Parathyroid adenoma (tissue), 2 donors: ENCODE data around the gene GPC6.

Source experiments
- H2AFZ ChIP-seq: fragments of 300-600 bp; sonication (generic); one replicate; pipeline ENCODE4 v1.7.0; 2017; ENCODE audit warnings: antibody characterized with exemption, mild to moderate bottlenecking
- H3K27ac ChIP-seq: fragments of 300-600 bp; sonication (generic); one replicate; pipeline ENCODE4 v1.7.0; 2017
- H3K27me3 ChIP-seq: fragments of 300-600 bp; sonication (generic); one replicate; pipeline ENCODE4 v1.7.0; 2017; ENCODE audit warnings: low read length; ENCODE audit not compliant: control insufficient read depth, insufficient read depth
- H3K36me3 ChIP-seq: fragments of 300-600 bp; sonication (generic); one replicate; pipeline ENCODE4 v1.7.0; 2017; ENCODE audit warnings: low read length; ENCODE audit not compliant: control insufficient read depth, insufficient read depth
- H3K4me1 ChIP-seq: fragments of 300-600 bp; sonication (generic); one replicate; pipeline ENCODE4 v1.7.0; 2017; ENCODE audit warnings: control low read depth
- H3K4me2 ChIP-seq: fragments of 300-600 bp; sonication (generic); one replicate; pipeline ENCODE4 v1.7.0; 2017; ENCODE audit warnings: low read length
- H3K4me3 ChIP-seq: fragments of 300-600 bp; sonication (generic); one replicate; pipeline ENCODE4 v1.7.0; 2017; ENCODE audit warnings: low read depth, low read length
- H3K79me2 ChIP-seq: fragments of 300-600 bp; sonication (generic); one replicate; pipeline ENCODE4 v1.7.0; 2017; ENCODE audit warnings: control low read depth
- H3K9ac ChIP-seq: fragments of 300-600 bp; sonication (generic); one replicate; pipeline ENCODE4 v1.7.0; 2017; ENCODE audit warnings: mild to moderate bottlenecking
- H3K9me3 ChIP-seq: fragments of 300-600 bp; sonication (generic); one replicate; pipeline ENCODE4 v1.7.0; 2017; ENCODE audit warnings: low read length; ENCODE audit not compliant: control insufficient read depth
- TF ChIP-seq, protein P1 (sequence below): fragments of 300-600 bp; sonication (generic); IDR thresholded peaks from one replicate; pipeline ENCODE4 v1.7.0; 2017; ENCODE audit warnings: antibody characterized with exemption, mild to moderate bottlenecking
- donor health status: primary hyperparathyroidism.

GPC6 gene

GRCh38 chr13:94415500-94416237, 1189.1 kb downstream of the GPC6 start:
- Histone ChIP-seq H3K4me1 (no peaks in the 10 kb centered on the region), H3K79me2 (no peaks in the 10 kb centered on the region), H3K9me3 (no peaks in the 10 kb centered on the region), H3K4me2 (no peak overlapping the region), H3K27ac (no peak overlapping the region), H2AFZ (no peak overlapping the region), H3K36me3 (no peaks in the 10 kb centered on the region), H3K4me3 (no peak overlapping the region), H3K27me3 (no peaks in the 10 kb centered on the region), H3K9ac (no peak overlapping the region)
- TF ChIP-seq, protein P1, sequence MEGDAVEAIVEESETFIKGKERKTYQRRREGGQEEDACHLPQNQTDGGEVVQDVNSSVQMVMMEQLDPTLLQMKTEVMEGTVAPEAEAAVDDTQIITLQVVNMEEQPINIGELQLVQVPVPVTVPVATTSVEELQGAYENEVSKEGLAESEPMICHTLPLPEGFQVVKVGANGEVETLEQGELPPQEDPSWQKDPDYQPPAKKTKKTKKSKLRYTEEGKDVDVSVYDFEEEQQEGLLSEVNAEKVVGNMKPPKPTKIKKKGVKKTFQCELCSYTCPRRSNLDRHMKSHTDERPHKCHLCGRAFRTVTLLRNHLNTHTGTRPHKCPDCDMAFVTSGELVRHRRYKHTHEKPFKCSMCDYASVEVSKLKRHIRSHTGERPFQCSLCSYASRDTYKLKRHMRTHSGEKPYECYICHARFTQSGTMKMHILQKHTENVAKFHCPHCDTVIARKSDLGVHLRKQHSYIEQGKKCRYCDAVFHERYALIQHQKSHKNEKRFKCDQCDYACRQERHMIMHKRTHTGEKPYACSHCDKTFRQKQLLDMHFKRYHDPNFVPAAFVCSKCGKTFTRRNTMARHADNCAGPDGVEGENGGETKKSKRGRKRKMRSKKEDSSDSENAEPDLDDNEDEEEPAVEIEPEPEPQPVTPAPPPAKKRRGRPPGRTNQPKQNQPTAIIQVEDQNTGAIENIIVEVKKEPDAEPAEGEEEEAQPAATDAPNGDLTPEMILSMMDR = no peak

GRCh38 chr13:94416454-94417080, 1190.0 kb downstream of the GPC6 start:
- no peak overlapping the region for H3K4me2 ChIP-seq
- H3K79me2 ChIP-seq = no peaks in the 10 kb centered on the region
- H3K9ac ChIP-seq = no peak overlapping the region
- TF ChIP-seq, protein P1 = no peak
- H3K27me3 ChIP-seq = no peaks in the 10 kb centered on the region
- H2AFZ ChIP-seq = no peak overlapping the region
- H3K4me3 ChIP-seq = no peak overlapping the region
- no peaks in the 10 kb centered on the region for H3K36me3 ChIP-seq
- H3K9me3 ChIP-seq = no peaks in the 10 kb centered on the region
- no peak overlapping the region for H3K27ac ChIP-seq
- no peaks in the 10 kb centered on the region for H3K4me1 ChIP-seq

GRCh38 chr13:94417294-94417693, 1190.7 kb downstream of the GPC6 start:
- no peak overlapping the region for H3K4me3 ChIP-seq
- H3K79me2 ChIP-seq = no peaks in the 10 kb centered on the region
- H3K9me3 ChIP-seq = no peaks in the 10 kb centered on the region
- H3K4me1 ChIP-seq = no peaks in the 10 kb centered on the region
- no peak overlapping the region for H3K9ac ChIP-seq
- no peak overlapping the region for H3K4me2 ChIP-seq
- TF ChIP-seq, protein P1 = no peak
- H3K27ac ChIP-seq = no peak overlapping the region
- no peaks in the 10 kb centered on the region for H3K27me3 ChIP-seq
- no peak overlapping the region for H2AFZ ChIP-seq
- H3K36me3 ChIP-seq = no peaks in the 10 kb centered on the region

GRCh38 chr13:94419304-94419924, 1192.8 kb downstream of the GPC6 start:
- H3K36me3 ChIP-seq = no peaks in the 10 kb centered on the region
- no peak overlapping the region for H3K4me3 ChIP-seq
- H3K9me3 ChIP-seq = no peaks in the 10 kb centered on the region
- H3K27ac ChIP-seq = no peak overlapping the region
- no peak overlapping the region for H3K9ac ChIP-seq
- H2AFZ ChIP-seq = no peak overlapping the region
- no peaks in the 10 kb centered on the region for H3K27me3 ChIP-seq
- TF ChIP-seq, protein P1 = no peak
- no peak overlapping the region for H3K4me2 ChIP-seq
- no peaks in the 10 kb centered on the region for H3K79me2 ChIP-seq
- no peaks in the 10 kb centered on the region for H3K4me1 ChIP-seq
